Measurements from ENCODE around the gene MAN2B1. TPM values are rescaled to one million over a fixed set of nuclear protein-coding genes. Genes with fewer than 3 reads are reported as not detected.

Gene MAN2B1
- total and polyA plus RNA-seq, 2 of the 13 experiments (the other 11 are each of a cell fraction or from before 2014, with no cell fraction given), result 23.6 to 23.8 TPM

GRCh38 chr19:12681074-12681987 is 14.8 kb upstream of the MAN2B1 start, which contains the start of gene DHPS (continued):
- TF ChIP-seq, protein P1, sequence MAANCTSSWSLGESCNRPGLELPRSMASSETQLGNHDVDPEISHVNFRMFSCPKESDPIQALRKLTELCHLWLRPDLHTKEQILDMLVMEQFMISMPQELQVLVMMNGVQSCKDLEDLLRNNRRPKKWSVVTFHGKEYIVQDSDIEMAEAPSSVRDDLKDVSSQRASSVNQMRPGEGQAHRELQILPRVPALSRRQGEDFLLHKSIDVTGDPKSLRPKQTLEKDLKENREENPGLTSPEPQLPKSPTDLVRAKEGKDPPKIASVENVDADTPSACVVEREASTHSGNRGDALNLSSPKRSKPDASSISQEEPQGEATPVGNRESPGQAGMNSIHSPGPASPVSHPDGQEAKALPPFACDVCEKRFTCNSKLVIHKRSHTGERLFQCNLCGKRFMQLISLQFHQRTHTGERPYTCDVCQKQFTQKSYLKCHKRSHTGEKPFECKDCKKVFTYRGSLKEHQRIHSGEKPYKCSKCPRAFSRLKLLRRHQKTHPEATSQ (CRISPR knock-in tag; IDR thresholded peaks at IDR 0.05; ENCODE audit: borderline replicate concordance), result no peak
- TF ChIP-seq ZNF557 (CRISPR knock-in tag; IDR thresholded peaks at IDR 0.05) (0 out of 2 replicates have a peak, but pooled peaks have one; percentile 74), EZH2 (conservative IDR thresholded peaks at IDR 0.05; ENCODE audit: low read depth, low read length) (no peak), TMF1 (CRISPR knock-in tag; IDR thresholded peaks at IDR 0.05; ENCODE audit: low read depth) (peak; percentile 72; the same call in 1 of the 2 replicates), ZC3H13 (CRISPR knock-in tag; IDR thresholded peaks at IDR 0.05) (0 out of 2 replicates have a peak, but pooled peaks have one; percentile 75), DPF2 (CRISPR knock-in tag; IDR thresholded peaks at IDR 0.05; ENCODE audit: borderline replicate concordance, low read depth) (no peak), ZNF891 (CRISPR knock-in tag; IDR thresholded peaks at IDR 0.05) (peak; percentile 79; the same call in 1 of the 2 replicates), SMAD3 (CRISPR knock-in tag; IDR thresholded peaks at IDR 0.05) (peak; percentile 51), ZNF225 (CRISPR knock-in tag; IDR thresholded peaks at IDR 0.05) (peak; percentile 82; the same call in 1 of the 2 replicates), SYNCRIP (IDR thresholded peaks at IDR 0.05; ENCODE audit: insufficient read depth, low read depth, low read length) (no peak), KDM5A (IDR thresholded peaks at IDR 0.05; ENCODE audit: borderline replicate concordance, low read length) (peak; percentile 92; the same call in 1 of the 2 replicates), XBP1 (CRISPR knock-in tag; IDR thresholded peaks at IDR 0.05) (no peak), TOE1 (CRISPR knock-in tag; IDR thresholded peaks at IDR 0.05) (no peak; the same call in 1 of the 2 replicates), ZBTB25 (CRISPR knock-in tag; IDR thresholded peaks at IDR 0.05) (peak; percentile 32; the same call in 1 of the 2 replicates)
- TF ChIP-seq, protein P2, sequence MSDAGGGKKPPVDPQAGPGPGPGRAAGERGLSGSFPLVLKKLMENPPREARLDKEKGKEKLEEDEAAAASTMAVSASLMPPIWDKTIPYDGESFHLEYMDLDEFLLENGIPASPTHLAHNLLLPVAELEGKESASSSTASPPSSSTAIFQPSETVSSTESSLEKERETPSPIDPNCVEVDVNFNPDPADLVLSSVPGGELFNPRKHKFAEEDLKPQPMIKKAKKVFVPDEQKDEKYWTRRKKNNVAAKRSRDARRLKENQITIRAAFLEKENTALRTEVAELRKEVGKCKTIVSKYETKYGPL (CRISPR knock-in tag; IDR thresholded peaks at IDR 0.05), result no peak
- TF ChIP-seq, protein P3, sequence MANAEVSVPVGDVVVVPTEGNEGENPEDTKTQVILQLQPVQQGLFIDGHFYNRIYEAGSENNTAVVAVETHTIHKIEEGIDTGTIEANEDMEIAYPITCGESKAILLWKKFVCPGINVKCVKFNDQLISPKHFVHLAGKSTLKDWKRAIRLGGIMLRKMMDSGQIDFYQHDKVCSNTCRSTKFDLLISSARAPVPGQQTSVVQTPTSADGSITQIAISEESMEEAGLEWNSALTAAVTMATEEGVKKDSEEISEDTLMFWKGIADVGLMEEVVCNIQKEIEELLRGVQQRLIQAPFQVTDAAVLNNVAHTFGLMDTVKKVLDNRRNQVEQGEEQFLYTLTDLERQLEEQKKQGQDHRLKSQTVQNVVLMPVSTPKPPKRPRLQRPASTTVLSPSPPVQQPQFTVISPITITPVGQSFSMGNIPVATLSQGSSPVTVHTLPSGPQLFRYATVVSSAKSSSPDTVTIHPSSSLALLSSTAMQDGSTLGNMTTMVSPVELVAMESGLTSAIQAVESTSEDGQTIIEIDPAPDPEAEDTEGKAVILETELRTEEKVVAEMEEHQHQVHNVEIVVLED (CRISPR knock-in tag; IDR thresholded peaks at IDR 0.05; ENCODE audit: borderline replicate concordance), result peak; percentile 81; the same call in 1 of the 2 replicates
- TF ChIP-seq, protein P4, sequence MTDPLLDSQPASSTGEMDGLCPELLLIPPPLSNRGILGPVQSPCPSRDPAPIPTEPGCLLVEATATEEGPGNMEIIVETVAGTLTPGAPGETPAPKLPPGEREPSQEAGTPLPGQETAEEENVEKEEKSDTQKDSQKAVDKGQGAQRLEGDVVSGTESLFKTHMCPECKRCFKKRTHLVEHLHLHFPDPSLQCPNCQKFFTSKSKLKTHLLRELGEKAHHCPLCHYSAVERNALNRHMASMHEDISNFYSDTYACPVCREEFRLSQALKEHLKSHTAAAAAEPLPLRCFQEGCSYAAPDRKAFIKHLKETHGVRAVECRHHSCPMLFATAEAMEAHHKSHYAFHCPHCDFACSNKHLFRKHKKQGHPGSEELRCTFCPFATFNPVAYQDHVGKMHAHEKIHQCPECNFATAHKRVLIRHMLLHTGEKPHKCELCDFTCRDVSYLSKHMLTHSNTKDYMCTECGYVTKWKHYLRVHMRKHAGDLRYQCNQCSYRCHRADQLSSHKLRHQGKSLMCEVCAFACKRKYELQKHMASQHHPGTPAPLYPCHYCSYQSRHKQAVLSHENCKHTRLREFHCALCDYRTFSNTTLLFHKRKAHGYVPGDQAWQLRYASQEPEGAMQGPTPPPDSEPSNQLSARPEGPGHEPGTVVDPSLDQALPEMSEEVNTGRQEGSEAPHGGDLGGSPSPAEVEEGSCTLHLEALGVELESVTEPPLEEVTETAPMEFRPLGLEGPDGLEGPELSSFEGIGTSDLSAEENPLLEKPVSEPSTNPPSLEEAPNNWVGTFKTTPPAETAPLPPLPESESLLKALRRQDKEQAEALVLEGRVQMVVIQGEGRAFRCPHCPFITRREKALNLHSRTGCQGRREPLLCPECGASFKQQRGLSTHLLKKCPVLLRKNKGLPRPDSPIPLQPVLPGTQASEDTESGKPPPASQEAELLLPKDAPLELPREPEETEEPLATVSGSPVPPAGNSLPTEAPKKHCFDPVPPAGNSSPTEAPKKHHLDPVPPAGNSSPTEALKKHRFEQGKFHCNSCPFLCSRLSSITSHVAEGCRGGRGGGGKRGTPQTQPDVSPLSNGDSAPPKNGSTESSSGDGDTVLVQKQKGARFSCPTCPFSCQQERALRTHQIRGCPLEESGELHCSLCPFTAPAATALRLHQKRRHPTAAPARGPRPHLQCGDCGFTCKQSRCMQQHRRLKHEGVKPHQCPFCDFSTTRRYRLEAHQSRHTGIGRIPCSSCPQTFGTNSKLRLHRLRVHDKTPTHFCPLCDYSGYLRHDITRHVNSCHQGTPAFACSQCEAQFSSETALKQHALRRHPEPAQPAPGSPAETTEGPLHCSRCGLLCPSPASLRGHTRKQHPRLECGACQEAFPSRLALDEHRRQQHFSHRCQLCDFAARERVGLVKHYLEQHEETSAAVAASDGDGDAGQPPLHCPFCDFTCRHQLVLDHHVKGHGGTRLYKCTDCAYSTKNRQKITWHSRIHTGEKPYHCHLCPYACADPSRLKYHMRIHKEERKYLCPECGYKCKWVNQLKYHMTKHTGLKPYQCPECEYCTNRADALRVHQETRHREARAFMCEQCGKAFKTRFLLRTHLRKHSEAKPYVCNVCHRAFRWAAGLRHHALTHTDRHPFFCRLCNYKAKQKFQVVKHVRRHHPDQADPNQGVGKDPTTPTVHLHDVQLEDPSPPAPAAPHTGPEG (CRISPR knock-in tag; IDR thresholded peaks at IDR 0.05), result peak; percentile 69; the same call in 1 of the 2 replicates

Data from HepG2 (cell line).